Measurements from ENCODE around the gene ZIC2. TPM values are rescaled to one million over a fixed set of nuclear protein-coding genes. Genes with fewer than 3 reads are reported as not detected.

ZIC2 gene
- total RNA-seq, 1 donor from 2014 or later, result not detected

GRCh38 chr13:99966064-99966805 is 15.3 kb upstream of the ZIC2 start:
- no peak for TF ChIP-seq CTCF (conservative IDR thresholded peaks at IDR 0.05; ENCODE audit: low read depth, low read length)
- no peak overlapping the region for H3K4me3 ChIP-seq (ENCODE audit: low read depth, low read length)
- no peak for DNase-seq (ENCODE audit: low read depth)

DNA sequence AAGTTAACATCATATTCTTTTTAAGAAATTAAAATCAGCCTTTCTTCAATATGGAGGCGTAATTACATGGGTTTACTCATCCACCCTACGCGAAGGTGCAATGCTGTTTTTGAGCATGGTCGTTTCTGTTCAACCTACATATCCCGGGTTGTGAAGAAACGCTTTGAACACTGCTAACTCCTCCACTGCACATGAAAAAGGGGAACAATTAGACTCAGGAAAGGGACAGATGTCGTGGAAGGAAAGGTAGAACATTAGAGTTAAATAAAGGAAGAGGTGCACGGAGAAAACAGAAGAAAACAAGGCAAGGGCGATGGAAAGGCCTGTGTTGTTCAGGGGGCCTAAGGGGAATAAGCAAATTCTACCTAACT is 14.1 kb upstream of the ZIC2 start:
- no peak for DNase-seq (ENCODE audit: low read depth)
- no peak for TF ChIP-seq CTCF (conservative IDR thresholded peaks at IDR 0.05; ENCODE audit: low read depth, low read length)
- H3K4me3 ChIP-seq (ENCODE audit: low read depth, low read length), result no peak overlapping the region

DNA sequence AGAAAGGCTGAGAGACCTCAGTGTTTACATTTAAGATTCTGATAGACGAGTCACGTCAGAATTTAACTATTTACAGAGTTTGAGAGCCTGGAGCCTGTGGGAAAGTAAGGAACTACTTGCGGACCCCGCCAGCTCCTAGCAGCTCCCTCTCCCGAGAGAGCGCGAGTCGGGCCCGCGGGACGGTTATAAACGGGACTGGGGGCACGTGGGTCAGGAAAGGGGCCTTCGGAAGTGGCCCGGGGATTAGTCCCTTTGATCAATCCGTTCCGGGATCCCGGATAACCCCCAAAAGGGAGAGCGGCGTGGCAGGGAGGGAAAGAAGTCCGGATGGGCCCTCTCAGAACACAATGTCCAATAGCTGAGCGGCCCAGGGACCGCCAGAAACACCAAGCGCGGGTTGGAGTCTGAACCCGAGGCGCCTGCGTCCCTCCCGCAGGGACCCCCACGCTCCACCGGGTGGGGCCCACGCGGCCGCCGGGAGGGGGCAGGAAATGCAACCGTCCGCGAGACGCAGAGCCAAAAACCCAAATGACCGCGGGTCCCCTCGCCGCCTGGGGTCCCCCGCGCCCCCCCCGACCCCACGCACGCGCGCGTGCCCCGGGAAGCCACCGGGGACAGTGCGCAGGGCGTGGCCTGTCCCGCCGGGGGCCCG is 13.6 kb upstream of the ZIC2 start:
- peak overlapping the region; percentile 22 for H3K4me3 ChIP-seq (ENCODE audit: low read depth, low read length)
- no peak for TF ChIP-seq CTCF (conservative IDR thresholded peaks at IDR 0.05; ENCODE audit: low read depth, low read length)
- no peak for DNase-seq (ENCODE audit: low read depth)

DNA sequence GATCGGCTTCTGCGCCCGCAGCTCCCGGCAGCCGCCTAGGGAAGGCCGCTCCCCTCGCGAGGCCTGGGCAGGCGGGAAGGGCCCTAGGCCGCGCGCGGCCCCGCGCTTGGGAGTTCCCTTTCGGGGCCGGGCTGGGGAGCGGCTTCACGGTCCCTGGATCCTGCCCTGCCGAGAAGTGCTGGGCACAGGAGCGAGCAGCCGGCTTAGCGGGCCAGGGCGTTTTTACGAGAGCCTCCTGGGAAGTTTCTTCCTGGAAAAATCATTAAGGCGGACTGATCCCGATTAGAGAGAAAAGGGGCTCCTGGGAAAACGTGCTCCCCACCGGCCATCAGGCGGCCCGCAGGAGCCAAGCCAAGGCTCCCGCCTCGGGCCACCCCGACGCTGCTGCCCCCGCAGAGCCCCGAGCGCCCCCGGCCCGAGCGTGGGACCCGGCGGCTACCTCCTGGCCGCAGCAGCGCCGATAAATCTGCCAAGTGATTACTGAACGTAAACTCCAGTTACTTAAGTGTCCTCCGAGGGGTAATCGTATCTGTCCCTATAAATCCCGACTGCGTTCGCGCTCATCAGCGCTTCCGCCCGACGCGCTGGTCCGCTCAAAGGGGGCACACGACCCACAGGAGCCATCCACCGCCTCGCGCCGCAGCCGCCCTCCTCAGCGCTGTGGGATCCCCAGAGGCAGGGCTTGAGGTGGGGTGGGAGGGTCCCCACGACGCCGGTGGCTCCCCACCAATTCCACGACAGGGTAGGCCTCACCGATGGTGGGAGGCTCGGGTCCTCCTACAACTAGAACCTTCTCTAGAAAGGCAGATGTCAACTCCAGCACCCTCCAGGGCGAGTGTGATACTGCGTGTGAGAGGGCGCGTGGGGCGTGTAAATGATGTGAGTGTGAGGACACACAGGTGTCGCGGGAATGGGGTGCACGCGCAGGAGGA is 12.8 kb upstream of the ZIC2 start:
- TF ChIP-seq CTCF (conservative IDR thresholded peaks at IDR 0.05; ENCODE audit: low read depth, low read length), result no peak
- peak overlapping the region; percentile 22 for H3K4me3 ChIP-seq (ENCODE audit: low read depth, low read length)

GRCh38 chr13:99969453-99969918 is 12.1 kb upstream of the ZIC2 start:
- no peak for TF ChIP-seq CTCF (conservative IDR thresholded peaks at IDR 0.05; ENCODE audit: low read depth, low read length)
- no peak overlapping the region for H3K4me3 ChIP-seq (ENCODE audit: low read depth, low read length)
- DNase-seq (ENCODE audit: low read depth), result no peak

More for the DNA sequence above, 12.8 kb upstream of the ZIC2 start:
- DNase-seq (ENCODE audit: low read depth), result no peak

DNA sequence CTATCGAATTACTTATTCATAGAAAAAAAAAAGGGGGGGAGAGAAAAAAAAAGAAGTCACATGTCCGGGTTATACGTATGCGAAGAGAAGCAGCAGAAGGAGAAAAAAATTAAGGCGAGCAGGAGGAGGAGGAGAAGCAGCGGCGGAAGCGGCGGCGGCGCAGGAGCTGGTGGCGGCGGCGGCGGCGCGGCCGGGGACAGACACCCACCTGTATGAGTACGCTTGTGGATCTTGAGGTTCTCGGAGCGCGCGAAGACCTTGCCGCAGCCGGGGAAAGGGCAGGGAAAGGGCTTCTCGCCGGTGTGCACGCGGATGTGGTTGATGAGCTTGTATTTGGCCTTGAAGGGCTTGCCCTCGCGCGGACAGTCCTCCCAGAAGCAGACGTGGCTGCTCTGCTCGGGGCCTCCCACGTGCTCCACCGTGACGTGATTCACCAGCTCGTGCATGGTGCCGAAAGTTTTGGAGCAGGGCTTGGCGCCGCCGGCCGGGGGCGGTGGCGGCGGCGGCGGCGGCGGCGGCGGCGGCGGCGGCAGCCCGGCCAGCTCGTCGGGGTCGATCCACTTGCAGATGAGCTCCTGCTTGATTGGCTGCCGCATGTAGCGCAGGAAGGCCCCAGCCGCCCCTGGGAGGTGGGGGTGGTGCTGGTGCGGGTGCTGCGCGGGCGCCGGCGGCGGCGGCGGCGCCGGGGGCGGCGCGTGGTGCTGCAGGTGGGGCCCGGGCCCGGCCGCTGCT is 11.5 kb upstream of the ZIC2 start:
- no peak overlapping the region for H3K4me3 ChIP-seq (ENCODE audit: low read depth, low read length)
- TF ChIP-seq CTCF (conservative IDR thresholded peaks at IDR 0.05; ENCODE audit: low read depth, low read length), result no peak
- no peak for DNase-seq (ENCODE audit: low read depth)
